ENCODE data around the gene NRXN3. TPM values are rescaled to one million over a fixed set of nuclear protein-coding genes. Genes with fewer than 3 reads are reported as not detected.

NRXN3 gene
- total RNA-seq, 1 experiment from 2014 or later, result 1.1 TPM

- H3K27me3 ChIP-seq (ENCODE audit: low read length), result no peaks in the 10 kb centered on the region; the same call in 1 of the 2 replicates
- ATAC-seq (no peak), DNase-seq (no peak)
- H3K4me1 ChIP-seq (ENCODE audit: insufficient read depth, low read length), result no peaks in the 10 kb centered on the region
- H3K36me3 ChIP-seq (ENCODE audit: low read depth, low read length), result no peaks in the 10 kb centered on the region
- BruUV-seq (replicated peaks), result no TSS peak
- no peak overlapping the region for H2AFZ ChIP-seq (ENCODE audit: low read length)
- H3K79me2 ChIP-seq (ENCODE audit: low read length), result no peaks in the 10 kb centered on the region
- H3K9ac ChIP-seq (ENCODE audit: low read length), result no peak overlapping the region
- POLR2A ChIA-PET (ENCODE audit: unreplicated experiment), result no interaction called here
- H3K27ac ChIP-seq (ENCODE audit: low read length), result no peak overlapping the region
- H3F3A ChIP-seq (ENCODE audit: low read length, unreplicated experiment), result no peaks in the 10 kb centered on the region
- H3K9me3 ChIP-seq (ENCODE audit: low read length), result no peaks in the 10 kb centered on the region
- no peak overlapping the region for H3K4me2 ChIP-seq (ENCODE audit: low read length)
- H4K20me1 ChIP-seq (ENCODE audit: low read length), result no peaks in the 10 kb centered on the region
- intact Hi-C loops (cut with micrococcal nuclease), result no loop called here
- CTCF ChIA-PET, result no interaction called here
- no peaks in the 10 kb centered on the region for H3K9me2 ChIP-seq (replicated peaks; ENCODE audit: low read length)
- TF ChIP-seq EZH2phosphoT487 (IDR thresholded peaks at IDR 0.05; ENCODE audit: borderline replicate concordance, low read length), result no peak
- TF ChIP-seq CTCF (conservative IDR thresholded peaks at IDR 0.05; ENCODE audit: low read depth, low read length), result no peak
- TF ChIP-seq EZH2 (IDR thresholded peaks at IDR 0.05; ENCODE audit: low read length, unreplicated experiment), result no peak
- no peak overlapping the region for H3K4me3 ChIP-seq (ENCODE audit: low read length)
Observed at GRCh38 chr14:78986989-78987388, 816.8 kb downstream of the NRXN3 start.

GRCh38 chr14:78989221-78989620 is 819.0 kb downstream of the NRXN3 start:
- POLR2A ChIA-PET (ENCODE audit: unreplicated experiment), result no interaction called here
- Histone ChIP-seq H3K9ac (ENCODE audit: low read length) (no peak overlapping the region), H3K9me3 (ENCODE audit: low read length) (no peaks in the 10 kb centered on the region), H3K79me2 (ENCODE audit: low read length) (no peaks in the 10 kb centered on the region), H3K9me2 (replicated peaks; ENCODE audit: low read length) (no peaks in the 10 kb centered on the region), H3K4me2 (ENCODE audit: low read length) (no peak overlapping the region), H3K27ac (ENCODE audit: low read length) (no peak overlapping the region), H3K4me3 (ENCODE audit: low read length) (no peak overlapping the region), H3K4me1 (ENCODE audit: insufficient read depth, low read length) (no peaks in the 10 kb centered on the region), H3K36me3 (ENCODE audit: low read depth, low read length) (no peaks in the 10 kb centered on the region), H4K20me1 (ENCODE audit: low read length) (no peaks in the 10 kb centered on the region), H2AFZ (ENCODE audit: low read length) (no peak overlapping the region), H3K27me3 (ENCODE audit: low read length) (no peaks in the 10 kb centered on the region; the same call in 1 of the 2 replicates), H3F3A (ENCODE audit: low read length, unreplicated experiment) (no peaks in the 10 kb centered on the region)
- BruUV-seq (replicated peaks), result no TSS peak
- no peak for DNase-seq
- intact Hi-C loops (cut with micrococcal nuclease), result no loop called here
- CTCF ChIA-PET, result no interaction called here
- ATAC-seq, result no peak
- TF ChIP-seq EZH2phosphoT487 (IDR thresholded peaks at IDR 0.05; ENCODE audit: borderline replicate concordance, low read length), result no peak

GRCh38 chr14:78992867-78993266 is 822.7 kb downstream of the NRXN3 start:
- Histone ChIP-seq H3K36me3 (ENCODE audit: low read depth, low read length) (no peaks in the 10 kb centered on the region), H3K4me3 (ENCODE audit: low read length) (no peak overlapping the region), H3K27ac (ENCODE audit: low read length) (no peak overlapping the region), H3K79me2 (ENCODE audit: low read length) (no peaks in the 10 kb centered on the region), H3K9ac (ENCODE audit: low read length) (no peak overlapping the region), H3K4me2 (ENCODE audit: low read length) (no peak overlapping the region), H3K27me3 (ENCODE audit: low read length) (no peaks in the 10 kb centered on the region), H3K9me3 (ENCODE audit: low read length) (no peaks in the 10 kb centered on the region), H4K20me1 (ENCODE audit: low read length) (no peaks in the 10 kb centered on the region), H3K4me1 (ENCODE audit: insufficient read depth, low read length) (no peaks in the 10 kb centered on the region), H3F3A (ENCODE audit: low read length, unreplicated experiment) (no peaks in the 10 kb centered on the region), H3K9me2 (replicated peaks; ENCODE audit: low read length) (no peaks in the 10 kb centered on the region), H2AFZ (ENCODE audit: low read length) (no peak overlapping the region)
- no peak for TF ChIP-seq EZH2phosphoT487 (IDR thresholded peaks at IDR 0.05; ENCODE audit: borderline replicate concordance, low read length)
- no peak for TF ChIP-seq CTCF (conservative IDR thresholded peaks at IDR 0.05; ENCODE audit: low read depth, low read length)
- no peak for TF ChIP-seq EZH2 (IDR thresholded peaks at IDR 0.05; ENCODE audit: low read length, unreplicated experiment)
- CTCF ChIA-PET, result no interaction called here
- no peak for ATAC-seq
- intact Hi-C loops (cut with micrococcal nuclease), result no loop called here
- POLR2A ChIA-PET (ENCODE audit: unreplicated experiment), result no interaction called here
- DNase-seq, result no peak
- no TSS peak for BruUV-seq (replicated peaks)
